Measurements from ENCODE around the gene MS4A6A. TPM values are rescaled to one million over a fixed set of nuclear protein-coding genes. Genes with fewer than 3 reads are reported as not detected.
"Not testable (repeated sequence)": the region's sequence is repeated elsewhere in the genome, so short reads cannot be mapped to it uniquely, and the experiment has no call there.

Gene MS4A6A, protein sequence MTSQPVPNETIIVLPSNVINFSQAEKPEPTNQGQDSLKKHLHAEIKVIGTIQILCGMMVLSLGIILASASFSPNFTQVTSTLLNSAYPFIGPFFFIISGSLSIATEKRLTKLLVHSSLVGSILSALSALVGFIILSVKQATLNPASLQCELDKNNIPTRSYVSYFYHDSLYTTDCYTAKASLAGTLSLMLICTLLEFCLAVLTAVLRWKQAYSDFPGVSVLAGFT
- not detected in 2 replicates for total RNA-seq (2014; rRNA removed; shearing (Covaris generic))
- polyA plus RNA-seq (2014; cell fraction: nucleus; rRNA removed) = not detected in 2 replicates

DNA sequence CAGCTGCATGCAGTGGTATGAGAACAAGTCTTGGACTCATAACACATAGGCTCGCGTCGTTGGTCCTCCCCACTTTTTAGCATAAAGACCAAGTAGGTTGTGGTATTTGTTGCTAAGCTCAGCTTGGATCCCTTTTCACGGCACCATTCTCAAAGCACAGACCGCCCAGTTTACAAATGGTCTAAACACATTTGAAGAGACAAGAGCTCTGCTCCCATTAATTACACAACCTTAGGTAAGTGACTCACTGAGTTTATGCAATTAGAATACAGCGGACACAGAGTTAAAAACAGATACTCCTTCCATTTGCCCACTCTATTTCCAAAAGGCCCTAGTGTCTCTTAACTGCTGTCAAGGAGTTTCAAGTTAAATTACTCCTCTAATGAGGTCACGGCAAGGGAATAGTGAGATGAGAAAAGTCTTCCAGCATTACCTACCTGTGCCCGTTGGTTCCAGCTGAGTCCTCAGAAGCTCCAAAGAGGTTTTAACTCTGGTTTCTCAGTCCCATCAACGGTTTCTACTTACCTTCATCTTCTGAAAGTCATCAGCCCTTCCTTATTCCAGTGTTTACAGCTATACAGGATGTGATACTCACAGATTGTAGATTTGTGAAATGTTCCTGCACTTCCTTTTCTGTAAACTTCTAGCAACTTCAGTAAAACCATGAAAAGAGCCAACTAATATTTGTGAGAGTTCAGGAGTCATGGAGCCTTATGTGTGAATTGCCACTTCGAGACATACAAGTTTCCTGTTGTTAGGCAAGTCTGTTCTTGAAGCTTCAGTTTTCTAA is at the start of gene MS4A6A:
Gene MS4A6A, minus strand, starts transcription at position 543 of the 790 bp plus-strand sequence. CDS start 1,356 bp downstream, outside the sequence.
- no peak for DNase-seq (ENCODE audit: extremely low read depth, low read depth)

DNA sequence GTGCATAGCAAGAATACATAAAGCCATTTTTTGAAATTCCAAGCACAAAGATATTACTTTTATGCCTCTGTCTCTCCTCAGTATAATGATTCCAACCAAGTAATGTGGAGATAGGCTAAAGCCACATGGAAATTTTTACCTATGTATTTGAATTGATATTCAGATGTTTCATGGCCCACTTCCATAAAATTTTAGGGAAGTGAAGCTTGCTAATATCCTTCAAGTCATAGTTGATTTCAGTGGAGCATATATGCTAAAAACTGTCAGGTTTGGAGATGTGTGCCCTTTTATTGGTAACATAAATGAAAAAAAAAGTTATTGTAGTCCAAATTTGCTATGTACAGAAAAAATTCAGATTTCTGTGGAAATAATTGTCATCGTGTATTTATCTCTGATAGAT is 47.8 kb upstream of the MS4A6A start:
- DNase-seq (ENCODE audit: extremely low read depth, low read depth) = no peak

GRCh38 chr11:60222141-60222540 is 39.3 kb upstream of the MS4A6A start:
- no peak for DNase-seq (ENCODE audit: extremely low read depth, low read depth)

DNA sequence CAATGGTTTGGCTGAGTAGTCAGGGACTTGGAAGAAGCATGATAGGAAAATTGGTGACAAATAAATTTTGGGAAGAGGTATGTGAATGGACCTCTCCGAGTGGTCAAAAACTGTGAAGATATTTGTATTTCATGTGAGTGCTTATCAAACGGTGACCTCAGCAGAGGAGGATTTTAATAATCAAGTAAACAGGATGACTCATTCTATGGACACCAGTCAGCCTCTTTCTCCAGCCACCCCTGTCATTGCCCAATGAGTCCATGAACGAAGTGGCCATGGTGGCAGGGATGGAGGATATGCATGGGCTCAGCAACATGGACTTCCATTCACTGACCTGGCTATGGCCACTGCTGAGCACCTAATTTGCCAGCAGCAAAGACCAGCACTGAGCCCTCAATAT is 38.8 kb upstream of the MS4A6A start:
- no peak for DNase-seq (ENCODE audit: extremely low read depth, low read depth)

DNA sequence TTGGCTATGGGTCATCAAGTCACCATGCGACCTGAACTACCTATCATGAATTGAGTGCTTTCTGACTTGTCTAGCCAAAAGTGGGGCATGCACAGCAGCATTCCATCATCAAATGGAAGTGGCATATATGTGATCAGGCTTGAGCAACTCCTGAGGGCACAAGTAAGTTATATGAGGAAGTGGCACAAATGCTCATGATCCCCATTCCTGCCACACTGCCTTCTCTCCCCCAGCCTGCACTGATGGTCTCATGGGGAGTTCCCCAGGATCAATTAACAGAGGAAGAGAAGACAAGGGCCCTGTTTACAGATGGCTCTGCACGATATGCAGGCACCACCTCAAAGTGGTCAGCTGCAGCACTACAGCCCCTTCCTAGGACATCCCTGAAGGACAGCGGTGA is 38.3 kb upstream of the MS4A6A start:
- no peak for DNase-seq (ENCODE audit: extremely low read depth, low read depth)

DNA sequence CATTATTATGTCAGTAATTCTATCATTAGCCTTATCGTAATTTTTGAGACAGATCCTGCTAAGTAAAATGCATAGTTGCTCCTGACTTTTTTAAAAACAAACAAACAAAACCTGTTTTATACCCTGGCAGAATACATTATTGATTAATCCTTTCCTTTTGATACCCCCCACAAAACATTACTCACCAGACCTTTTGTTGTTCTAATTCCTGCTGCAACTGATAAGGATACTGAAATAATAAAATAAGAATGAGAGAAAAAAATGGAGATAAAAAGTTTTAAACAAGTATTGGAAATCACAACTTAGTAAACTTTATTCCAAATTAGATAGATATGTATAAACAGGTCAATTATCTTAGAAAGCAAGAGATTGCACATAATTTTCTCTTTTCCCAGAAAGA is 31.5 kb upstream of the MS4A6A start:
- no peak for DNase-seq (ENCODE audit: extremely low read depth, low read depth)

DNA sequence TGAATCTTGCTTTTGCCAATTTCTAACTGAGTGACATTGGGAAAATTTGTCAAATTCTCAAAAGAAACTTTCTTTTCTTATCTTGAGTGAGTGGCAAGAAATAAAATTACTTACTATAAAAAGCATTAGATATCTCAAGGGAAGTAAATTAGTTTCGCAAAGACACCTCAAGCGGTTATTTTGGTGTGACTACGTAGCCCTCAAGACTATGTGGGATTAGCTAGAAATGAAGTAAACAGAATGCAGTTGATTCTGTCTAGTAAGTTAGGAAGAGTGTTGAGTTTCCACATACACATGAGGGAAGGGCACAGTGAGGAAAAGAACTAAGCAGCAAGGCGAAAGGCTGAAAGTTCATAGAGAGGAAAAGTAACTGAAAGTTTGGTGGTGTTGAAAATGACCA is 28.3 kb upstream of the MS4A6A start:
- no peak for DNase-seq (ENCODE audit: extremely low read depth, low read depth)

DNA sequence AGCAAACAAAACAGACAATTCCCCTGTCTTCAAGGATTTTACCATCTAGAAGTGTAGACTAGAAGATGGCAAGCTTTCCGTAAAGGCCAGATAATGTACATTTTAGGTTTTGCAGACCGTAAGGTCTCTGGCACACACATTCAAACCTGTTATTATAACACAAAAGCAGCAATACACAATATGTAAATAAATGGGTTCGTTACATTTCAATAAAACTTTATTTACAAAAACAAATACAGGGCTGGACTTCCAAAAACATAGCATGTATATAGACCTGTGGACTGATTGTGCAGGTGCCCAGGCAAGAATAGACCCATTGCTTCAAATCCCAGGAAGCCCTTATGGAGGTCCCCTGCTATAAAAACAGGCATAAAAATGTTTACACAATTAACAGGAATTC is 27.1 kb upstream of the MS4A6A start:
- no peak for DNase-seq (ENCODE audit: extremely low read depth, low read depth)

GRCh38 chr11:60208951-60209350 is 26.1 kb upstream of the MS4A6A start:
- no peak for DNase-seq (ENCODE audit: extremely low read depth, low read depth)

DNA sequence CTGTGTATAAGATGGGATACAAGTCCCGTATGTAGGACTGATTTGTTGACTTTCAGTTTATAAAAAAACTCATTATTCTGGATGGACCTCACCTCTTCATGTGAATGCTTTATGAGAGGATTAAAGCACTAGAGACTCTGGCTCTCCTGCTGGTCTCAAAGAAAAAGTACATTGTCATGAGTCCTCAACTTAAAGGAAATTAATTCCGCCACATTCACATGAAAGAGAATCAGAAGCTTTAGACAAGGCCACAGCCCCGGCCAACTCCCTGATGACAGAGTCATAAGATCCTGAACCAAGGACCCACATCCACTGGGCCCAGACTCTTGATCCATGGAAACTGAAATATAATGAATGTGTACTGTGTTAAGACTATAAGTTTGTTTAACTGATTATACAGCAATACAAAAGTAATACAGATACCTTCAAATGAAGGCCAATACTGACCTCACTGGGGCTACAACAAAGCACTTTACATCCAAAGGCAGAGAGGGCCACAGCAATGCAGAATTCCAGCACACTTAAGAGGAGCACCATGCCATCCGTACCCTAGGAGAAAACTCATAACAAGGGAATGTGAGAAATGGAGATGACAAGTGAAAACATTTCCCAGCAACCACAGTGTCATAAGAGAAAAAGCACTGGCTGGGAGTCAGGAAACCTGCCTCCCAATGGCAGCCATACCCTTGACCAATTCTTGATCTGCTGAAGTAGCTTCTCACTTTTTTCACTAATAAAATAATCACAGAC is 25.4 kb upstream of the MS4A6A start:
- no peak for DNase-seq (ENCODE audit: extremely low read depth, low read depth)

DNA sequence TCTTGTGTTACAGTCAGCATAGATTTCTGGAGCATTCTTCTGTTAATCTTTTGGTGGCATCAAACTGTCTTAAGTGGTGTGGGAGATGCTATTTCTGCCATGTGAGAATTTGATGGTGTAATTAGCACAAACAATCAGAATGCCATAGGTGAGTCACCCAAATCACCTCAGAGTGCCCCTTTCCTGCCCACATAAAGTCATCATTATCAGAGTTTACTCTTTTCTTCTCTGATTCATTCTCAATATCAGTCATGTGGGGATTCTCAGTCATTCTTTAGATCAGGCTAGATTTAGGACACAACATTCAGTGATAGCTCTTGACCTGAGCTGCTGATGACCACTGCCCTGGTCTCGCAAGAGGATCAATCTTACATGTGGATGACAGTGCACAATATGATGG is 23.7 kb upstream of the MS4A6A start:
- no peak for DNase-seq (ENCODE audit: extremely low read depth, low read depth)

GRCh38 chr11:60204922-60205321 is 22.0 kb upstream of the MS4A6A start:
- DNase-seq (ENCODE audit: extremely low read depth, low read depth) = no peak

DNA sequence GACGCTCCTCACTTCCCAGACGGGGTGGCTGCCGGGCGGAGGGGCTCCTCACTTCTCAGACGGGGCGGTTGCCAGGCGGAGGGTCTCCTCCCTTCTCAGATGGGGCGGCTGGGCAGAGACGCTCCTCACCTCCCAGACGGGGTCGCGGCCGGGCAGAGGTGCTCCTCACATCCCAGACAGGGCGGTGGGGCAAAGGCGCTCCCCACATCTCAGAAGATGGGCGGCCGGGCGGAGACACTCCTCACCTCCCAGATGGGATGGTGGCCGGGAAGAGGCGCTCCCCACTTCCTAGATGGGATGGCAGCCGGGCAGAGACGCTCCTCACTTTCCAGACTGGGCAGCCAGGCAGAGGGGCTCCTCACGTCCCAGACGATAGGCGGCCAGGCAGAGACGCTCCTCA is 18.5 kb upstream of the MS4A6A start:
- DNase-seq (ENCODE audit: extremely low read depth, low read depth) = not testable (repeated sequence)

GRCh38 chr11:60197442-60197841 is 14.6 kb upstream of the MS4A6A start:
- no peak for DNase-seq (ENCODE audit: extremely low read depth, low read depth)

DNA sequence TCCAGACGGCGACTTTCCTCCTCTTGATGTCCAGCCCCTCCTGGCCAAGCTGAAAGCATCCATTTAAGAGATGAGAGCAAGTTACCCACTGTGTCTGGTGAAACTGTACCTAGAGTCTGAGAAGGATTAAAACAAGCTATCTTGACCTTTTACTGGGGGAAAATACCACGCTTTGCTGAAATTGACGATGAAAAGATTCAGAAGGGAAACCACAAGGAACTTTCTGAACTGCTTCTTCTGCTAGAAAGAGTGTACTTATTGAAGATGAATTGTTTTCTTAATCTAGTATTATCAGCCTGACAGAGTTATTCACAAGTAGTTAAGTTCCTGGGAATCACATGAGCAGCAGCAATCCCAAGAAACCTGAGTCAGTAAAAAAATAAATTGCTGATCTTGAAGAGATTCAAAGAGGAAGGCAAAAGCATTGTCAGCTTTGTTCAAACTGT is 13.1 kb upstream of the MS4A6A start:
- no peak for DNase-seq (ENCODE audit: extremely low read depth, low read depth)

DNA sequence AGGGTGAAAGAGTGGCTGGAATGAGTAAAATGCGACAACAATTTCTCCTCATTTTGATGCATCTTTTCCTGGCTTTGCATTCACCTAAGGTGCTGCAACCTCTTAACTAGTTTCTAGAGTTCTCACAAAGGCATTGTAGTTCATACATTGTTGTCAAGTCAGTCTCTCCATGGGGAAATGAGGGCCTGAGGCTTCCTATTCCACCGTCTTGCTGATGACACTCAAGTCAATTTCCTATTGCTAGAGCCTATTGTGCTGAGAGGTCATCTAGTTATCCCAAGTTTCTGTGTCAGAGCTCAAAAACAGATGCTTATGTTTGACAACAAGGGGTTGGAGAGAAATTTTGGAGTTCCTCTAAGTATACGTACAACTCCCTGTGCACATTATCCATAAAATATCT is 11.6 kb upstream of the MS4A6A start:
- no peak for DNase-seq (ENCODE audit: extremely low read depth, low read depth)

- DNase-seq (ENCODE audit: extremely low read depth, low read depth) = peak; percentile 36
Observed at GRCh38 chr11:60193687-60194433, 11.0 kb upstream of the MS4A6A start.

DNA sequence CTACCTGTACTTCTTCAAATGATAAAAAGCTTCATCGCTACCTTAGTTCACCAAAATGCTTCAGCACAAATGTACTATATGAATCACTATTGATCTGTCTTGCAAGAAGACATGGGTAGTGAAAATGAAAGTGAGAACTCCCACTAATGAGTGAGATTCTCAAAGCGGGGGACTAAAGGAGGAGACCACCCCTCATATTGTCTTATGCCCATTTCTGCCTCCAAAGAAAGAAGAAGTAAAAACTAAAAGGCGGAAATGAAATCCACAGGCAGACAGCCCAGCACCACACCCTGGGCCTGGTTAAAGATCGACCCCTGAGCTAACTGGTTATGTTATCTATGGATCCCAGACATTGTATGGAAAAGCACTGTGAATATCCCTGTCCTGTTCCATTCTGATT is 9.7 kb upstream of the MS4A6A start:
- DNase-seq (ENCODE audit: extremely low read depth, low read depth) = not testable (repeated sequence)

DNA sequence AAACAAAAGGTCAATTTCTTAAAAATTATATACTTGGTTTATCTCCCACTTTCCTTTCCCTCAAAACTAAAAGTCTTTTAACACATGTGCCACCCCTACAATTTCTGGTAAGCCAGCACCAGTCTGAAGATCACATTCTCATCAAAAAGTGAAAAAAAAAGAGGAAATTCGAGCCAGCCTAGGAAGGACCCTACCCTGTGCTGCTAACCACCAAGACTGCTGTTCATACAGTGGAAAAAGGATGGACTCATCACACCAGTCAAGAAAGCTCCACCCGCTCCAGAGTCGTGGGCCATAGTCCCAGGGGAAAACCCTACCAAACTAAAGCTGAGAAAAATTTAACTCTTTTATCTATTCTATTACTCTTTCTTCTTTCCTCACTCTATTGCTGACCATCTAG is 5.6 kb upstream of the MS4A6A start:
- not testable (repeated sequence) for DNase-seq (ENCODE audit: extremely low read depth, low read depth)

DNA sequence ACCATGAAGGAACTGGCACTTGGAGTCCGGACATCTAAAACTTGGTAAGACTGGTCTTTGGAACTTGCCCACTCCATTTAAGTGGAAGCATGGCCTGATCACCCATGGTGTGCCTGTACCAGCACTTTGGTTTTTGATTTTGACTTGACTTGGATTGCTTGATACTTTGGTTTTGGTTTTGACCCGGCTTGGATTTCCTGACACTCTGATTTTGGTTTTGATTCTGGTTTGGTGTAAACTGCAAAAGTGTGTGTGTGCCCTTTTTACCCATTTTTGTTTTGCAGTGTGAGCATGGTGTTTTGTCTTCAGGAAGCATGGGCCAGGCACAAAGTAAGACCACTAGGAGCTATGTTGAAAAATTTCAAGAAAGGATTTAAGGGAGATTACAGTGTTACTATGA is 3.2 kb upstream of the MS4A6A start:
- not testable (repeated sequence) for DNase-seq (ENCODE audit: extremely low read depth, low read depth)

- not testable (repeated sequence) for DNase-seq (ENCODE audit: extremely low read depth, low read depth)
Observed at GRCh38 chr11:60185512-60185827, 2.6 kb upstream of the MS4A6A start.

Measured in NCI-H460 (cell line).